H1 (cell line): ENCODE data around the gene PRR19. TPM values are rescaled to one million over a fixed set of nuclear protein-coding genes. Genes with fewer than 3 reads are reported as not detected.

Experiments
- ASH2L ChIP-seq: fragments of 200-600, 300-600 bp; sonication (generic); IDR thresholded peaks from one replicate; pipeline ENCODE4 v1.7.1; 2017; ENCODE audit warnings: low read length
- BACH1 ChIP-seq: IDR thresholded peaks from 2 replicates; pipeline ENCODE4 v1.6.1; 2012; ENCODE audit warnings: low read length, improper control_type of control experiment
- CEBPB ChIP-seq: IDR thresholded peaks from 2 replicates; pipeline ENCODE4 v1.6.1; 2012; ENCODE audit warnings: low read depth, low read length
- HDAC6 ChIP-seq: IDR thresholded peaks from one replicate; pipeline ENCODE4 v1.7.1; 2012; ENCODE audit warnings: low read depth, mild to moderate bottlenecking, inconsistent platforms, low read length, moderate library complexity
- NANOG ChIP-seq: IDR thresholded peaks from 2 replicates; pipeline ENCODE4 v1.6.1; 2011; ENCODE audit warnings: low read length, low read depth, mild to moderate bottlenecking, inconsistent platforms; ENCODE audit not compliant: insufficient read depth, poor library complexity, severe bottlenecking
- NRF1 ChIP-seq: IDR thresholded peaks from 2 replicates; pipeline ENCODE4 v1.6.1; 2011; ENCODE audit warnings: mild to moderate bottlenecking, low read depth, low read length, improper control_type of control experiment
- RFX5 ChIP-seq: IDR thresholded peaks from 2 replicates; pipeline ENCODE4 v1.6.1; 2011; ENCODE audit warnings: low read depth, low read length, improper control_type of control experiment, borderline replicate concordance
- SIRT6 ChIP-seq: IDR thresholded peaks from one replicate; pipeline ENCODE4 v1.7.1; 2012; ENCODE audit warnings: low read length, inconsistent platforms
- SP4 ChIP-seq: IDR thresholded peaks from 2 replicates; pipeline ENCODE4 v1.6.1; 2012; ENCODE audit warnings: low read length, inconsistent platforms
- TBP ChIP-seq: IDR thresholded peaks from 2 replicates; pipeline ENCODE4 v1.6.1; 2011; ENCODE audit warnings: low read depth, low read length, improper control_type of control experiment
- YY1 ChIP-seq: IDR thresholded peaks from 2 replicates; pipeline ENCODE4 v1.6.1; 2011; ENCODE audit warnings: low read depth, mild to moderate bottlenecking, low read length
- polyA plus RNA-seq, 7 experiments: library from polyadenylated mRNA; depleted of rRNA in 3 of 7; stranded (reverse) in 5 of 7; unstranded in 2 of 7; fragments of >200 nt in 5 of 7; fragments of 200-250 nt in 2 of 7; gene quantifications; 1 replicate in 5 of 7; 2 replicates in 1 of 7; 4 replicates in 1 of 7; pipeline versions ENCODE4 v1.2.1 to v1.2.3, GENCODE V29; 2011 to 2013; ENCODE audit warnings: missing spikeins in 2 of 7, mixed read lengths in 2 of 7
- total RNA-seq: library from RNA; stranded (reverse); fragmentation: NEBNext Ultra II Directional; extraction: Animal tissue kit (Norgen Biotek cat#: 25700); gene quantifications from 2 replicates; pipeline ENCODE4 v1.2.1, GENCODE V29; 2021
- TF ChIP-seq, protein P1 (sequence below): fragments of 300-600 bp; sonication (generic); IDR thresholded peaks from 2 replicates; pipeline ENCODE4 v1.7.1; 2012; ENCODE audit warnings: low read length, moderate library complexity, mild to moderate bottlenecking, inconsistent platforms; ENCODE audit not compliant: insufficient replicate concordance

Gene PRR19
- total and polyA plus RNA-seq, 2 of the 8 experiments (the other 6 are each of a cell fraction or from before 2014, with no cell fraction given): 7.2 to 7.5 TPM

DNA sequence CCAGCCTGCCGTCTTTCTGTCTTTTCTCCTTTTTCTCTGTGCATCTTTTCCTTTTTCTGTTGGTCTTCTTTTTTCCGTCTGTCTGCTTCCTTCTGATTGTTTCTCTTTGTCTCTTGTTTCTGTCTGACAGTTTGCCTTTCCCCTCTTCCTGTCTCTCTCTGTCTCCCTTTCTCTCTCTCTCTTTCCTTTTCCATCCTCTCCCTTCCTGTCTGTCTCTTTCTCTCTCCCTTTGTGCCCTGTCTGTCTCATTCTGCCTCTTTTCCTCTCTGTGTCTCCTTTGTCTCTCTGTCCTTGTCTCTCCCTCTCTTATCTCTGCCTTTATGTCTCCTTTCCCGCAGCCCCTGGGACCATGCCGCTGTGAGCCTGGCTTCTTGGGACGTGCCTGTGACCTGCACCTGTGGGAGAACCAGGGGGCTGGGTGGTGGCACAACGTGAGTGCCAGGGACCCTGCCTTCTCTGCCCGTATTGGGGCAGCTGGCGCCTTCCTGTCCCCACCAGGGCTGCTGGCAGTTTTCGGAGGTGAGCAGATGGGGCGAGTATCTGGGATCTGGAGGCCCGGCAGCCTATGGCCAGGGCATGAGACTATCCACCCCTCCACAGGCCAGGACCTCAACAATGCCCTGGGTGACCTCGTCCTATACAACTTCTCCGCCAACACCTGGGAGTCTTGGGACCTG lies 32.9 kb downstream of the PRR19 start (continued):
- TF ChIP-seq, protein P1, sequence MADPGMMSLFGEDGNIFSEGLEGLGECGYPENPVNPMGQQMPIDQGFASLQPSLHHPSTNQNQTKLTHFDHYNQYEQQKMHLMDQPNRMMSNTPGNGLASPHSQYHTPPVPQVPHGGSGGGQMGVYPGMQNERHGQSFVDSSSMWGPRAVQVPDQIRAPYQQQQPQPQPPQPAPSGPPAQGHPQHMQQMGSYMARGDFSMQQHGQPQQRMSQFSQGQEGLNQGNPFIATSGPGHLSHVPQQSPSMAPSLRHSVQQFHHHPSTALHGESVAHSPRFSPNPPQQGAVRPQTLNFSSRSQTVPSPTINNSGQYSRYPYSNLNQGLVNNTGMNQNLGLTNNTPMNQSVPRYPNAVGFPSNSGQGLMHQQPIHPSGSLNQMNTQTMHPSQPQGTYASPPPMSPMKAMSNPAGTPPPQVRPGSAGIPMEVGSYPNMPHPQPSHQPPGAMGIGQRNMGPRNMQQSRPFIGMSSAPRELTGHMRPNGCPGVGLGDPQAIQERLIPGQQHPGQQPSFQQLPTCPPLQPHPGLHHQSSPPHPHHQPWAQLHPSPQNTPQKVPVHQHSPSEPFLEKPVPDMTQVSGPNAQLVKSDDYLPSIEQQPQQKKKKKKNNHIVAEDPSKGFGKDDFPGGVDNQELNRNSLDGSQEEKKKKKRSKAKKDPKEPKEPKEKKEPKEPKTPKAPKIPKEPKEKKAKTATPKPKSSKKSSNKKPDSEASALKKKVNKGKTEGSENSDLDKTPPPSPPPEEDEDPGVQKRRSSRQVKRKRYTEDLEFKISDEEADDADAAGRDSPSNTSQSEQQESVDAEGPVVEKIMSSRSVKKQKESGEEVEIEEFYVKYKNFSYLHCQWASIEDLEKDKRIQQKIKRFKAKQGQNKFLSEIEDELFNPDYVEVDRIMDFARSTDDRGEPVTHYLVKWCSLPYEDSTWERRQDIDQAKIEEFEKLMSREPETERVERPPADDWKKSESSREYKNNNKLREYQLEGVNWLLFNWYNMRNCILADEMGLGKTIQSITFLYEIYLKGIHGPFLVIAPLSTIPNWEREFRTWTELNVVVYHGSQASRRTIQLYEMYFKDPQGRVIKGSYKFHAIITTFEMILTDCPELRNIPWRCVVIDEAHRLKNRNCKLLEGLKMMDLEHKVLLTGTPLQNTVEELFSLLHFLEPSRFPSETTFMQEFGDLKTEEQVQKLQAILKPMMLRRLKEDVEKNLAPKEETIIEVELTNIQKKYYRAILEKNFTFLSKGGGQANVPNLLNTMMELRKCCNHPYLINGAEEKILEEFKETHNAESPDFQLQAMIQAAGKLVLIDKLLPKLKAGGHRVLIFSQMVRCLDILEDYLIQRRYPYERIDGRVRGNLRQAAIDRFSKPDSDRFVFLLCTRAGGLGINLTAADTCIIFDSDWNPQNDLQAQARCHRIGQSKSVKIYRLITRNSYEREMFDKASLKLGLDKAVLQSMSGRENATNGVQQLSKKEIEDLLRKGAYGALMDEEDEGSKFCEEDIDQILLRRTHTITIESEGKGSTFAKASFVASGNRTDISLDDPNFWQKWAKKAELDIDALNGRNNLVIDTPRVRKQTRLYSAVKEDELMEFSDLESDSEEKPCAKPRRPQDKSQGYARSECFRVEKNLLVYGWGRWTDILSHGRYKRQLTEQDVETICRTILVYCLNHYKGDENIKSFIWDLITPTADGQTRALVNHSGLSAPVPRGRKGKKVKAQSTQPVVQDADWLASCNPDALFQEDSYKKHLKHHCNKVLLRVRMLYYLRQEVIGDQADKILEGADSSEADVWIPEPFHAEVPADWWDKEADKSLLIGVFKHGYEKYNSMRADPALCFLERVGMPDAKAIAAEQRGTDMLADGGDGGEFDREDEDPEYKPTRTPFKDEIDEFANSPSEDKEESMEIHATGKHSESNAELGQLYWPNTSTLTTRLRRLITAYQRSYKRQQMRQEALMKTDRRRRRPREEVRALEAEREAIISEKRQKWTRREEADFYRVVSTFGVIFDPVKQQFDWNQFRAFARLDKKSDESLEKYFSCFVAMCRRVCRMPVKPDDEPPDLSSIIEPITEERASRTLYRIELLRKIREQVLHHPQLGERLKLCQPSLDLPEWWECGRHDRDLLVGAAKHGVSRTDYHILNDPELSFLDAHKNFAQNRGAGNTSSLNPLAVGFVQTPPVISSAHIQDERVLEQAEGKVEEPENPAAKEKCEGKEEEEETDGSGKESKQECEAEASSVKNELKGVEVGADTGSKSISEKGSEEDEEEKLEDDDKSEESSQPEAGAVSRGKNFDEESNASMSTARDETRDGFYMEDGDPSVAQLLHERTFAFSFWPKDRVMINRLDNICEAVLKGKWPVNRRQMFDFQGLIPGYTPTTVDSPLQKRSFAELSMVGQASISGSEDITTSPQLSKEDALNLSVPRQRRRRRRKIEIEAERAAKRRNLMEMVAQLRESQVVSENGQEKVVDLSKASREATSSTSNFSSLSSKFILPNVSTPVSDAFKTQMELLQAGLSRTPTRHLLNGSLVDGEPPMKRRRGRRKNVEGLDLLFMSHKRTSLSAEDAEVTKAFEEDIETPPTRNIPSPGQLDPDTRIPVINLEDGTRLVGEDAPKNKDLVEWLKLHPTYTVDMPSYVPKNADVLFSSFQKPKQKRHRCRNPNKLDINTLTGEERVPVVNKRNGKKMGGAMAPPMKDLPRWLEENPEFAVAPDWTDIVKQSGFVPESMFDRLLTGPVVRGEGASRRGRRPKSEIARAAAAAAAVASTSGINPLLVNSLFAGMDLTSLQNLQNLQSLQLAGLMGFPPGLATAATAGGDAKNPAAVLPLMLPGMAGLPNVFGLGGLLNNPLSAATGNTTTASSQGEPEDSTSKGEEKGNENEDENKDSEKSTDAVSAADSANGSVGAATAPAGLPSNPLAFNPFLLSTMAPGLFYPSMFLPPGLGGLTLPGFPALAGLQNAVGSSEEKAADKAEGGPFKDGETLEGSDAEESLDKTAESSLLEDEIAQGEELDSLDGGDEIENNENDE: no peak
- no peak for TF ChIP-seq CEBPB
- TF ChIP-seq SIRT6: no peak
- no peak for TF ChIP-seq SP4
- no peak for TF ChIP-seq HDAC6
- TF ChIP-seq RFX5: no peak
- no peak for TF ChIP-seq NRF1
- no peak for TF ChIP-seq ASH2L
- TF ChIP-seq BACH1: no peak
- TF ChIP-seq YY1: no peak
- TF ChIP-seq NANOG: no peak
- TF ChIP-seq TBP: no peak
